ENCODE results near the gene ATP9B. TPM values are rescaled to one million over a fixed set of nuclear protein-coding genes. Genes with fewer than 3 reads are reported as not detected.

The ATP9B gene
- total RNA-seq, 1 experiment from 2014 or later, result 44.4 TPM

DNA sequence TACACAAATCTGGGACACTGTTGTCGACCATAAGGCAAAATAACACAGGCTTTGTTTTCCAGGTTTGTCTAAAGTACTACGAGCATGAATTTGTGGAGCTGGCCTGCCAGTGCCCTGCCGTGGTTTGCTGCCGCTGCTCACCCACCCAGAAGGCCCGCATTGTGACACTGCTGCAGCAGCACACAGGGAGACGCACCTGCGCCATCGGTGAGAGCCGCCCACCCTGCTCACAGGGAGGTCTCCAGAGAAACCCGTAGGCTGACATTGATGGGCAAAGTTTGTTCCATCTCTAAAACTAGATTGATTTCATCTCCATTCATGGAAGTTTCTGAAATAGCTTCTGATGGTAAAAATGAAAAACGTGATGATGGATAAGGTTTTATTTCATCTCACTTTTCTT, 276.2 kb downstream of the ATP9B start:
- H3K27ac ChIP-seq (ENCODE audit: low read length), result no peak overlapping the region
- DNase-seq (ENCODE audit: low read depth, low spot score), result no peak
- BruUV-seq (replicated peaks), result no TSS peak
- ATAC-seq, result no peak
- H3K27me3 ChIP-seq (ENCODE audit: control insufficient read depth, insufficient read depth, low read length), result no peaks in the 10 kb centered on the region
- intact Hi-C loops (cut with micrococcal nuclease; ENCODE audit: unreplicated experiment), result no loop called here
- no peaks in the 10 kb centered on the region for H3K9me3 ChIP-seq (ENCODE audit: control insufficient read depth, insufficient read depth, low read depth, low read length)
- no peak overlapping the region for H3K4me3 ChIP-seq (ENCODE audit: low read depth in 2 of 2, low read length in 2 of 2)
- H3K4me1 ChIP-seq (ENCODE audit: control insufficient read depth, insufficient read depth, low read length), result no peaks in the 10 kb centered on the region
- TF ChIP-seq, protein P1, sequence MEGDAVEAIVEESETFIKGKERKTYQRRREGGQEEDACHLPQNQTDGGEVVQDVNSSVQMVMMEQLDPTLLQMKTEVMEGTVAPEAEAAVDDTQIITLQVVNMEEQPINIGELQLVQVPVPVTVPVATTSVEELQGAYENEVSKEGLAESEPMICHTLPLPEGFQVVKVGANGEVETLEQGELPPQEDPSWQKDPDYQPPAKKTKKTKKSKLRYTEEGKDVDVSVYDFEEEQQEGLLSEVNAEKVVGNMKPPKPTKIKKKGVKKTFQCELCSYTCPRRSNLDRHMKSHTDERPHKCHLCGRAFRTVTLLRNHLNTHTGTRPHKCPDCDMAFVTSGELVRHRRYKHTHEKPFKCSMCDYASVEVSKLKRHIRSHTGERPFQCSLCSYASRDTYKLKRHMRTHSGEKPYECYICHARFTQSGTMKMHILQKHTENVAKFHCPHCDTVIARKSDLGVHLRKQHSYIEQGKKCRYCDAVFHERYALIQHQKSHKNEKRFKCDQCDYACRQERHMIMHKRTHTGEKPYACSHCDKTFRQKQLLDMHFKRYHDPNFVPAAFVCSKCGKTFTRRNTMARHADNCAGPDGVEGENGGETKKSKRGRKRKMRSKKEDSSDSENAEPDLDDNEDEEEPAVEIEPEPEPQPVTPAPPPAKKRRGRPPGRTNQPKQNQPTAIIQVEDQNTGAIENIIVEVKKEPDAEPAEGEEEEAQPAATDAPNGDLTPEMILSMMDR (IDR thresholded peaks at IDR 0.05), result no peak
- TF ChIP-seq, protein P2, sequence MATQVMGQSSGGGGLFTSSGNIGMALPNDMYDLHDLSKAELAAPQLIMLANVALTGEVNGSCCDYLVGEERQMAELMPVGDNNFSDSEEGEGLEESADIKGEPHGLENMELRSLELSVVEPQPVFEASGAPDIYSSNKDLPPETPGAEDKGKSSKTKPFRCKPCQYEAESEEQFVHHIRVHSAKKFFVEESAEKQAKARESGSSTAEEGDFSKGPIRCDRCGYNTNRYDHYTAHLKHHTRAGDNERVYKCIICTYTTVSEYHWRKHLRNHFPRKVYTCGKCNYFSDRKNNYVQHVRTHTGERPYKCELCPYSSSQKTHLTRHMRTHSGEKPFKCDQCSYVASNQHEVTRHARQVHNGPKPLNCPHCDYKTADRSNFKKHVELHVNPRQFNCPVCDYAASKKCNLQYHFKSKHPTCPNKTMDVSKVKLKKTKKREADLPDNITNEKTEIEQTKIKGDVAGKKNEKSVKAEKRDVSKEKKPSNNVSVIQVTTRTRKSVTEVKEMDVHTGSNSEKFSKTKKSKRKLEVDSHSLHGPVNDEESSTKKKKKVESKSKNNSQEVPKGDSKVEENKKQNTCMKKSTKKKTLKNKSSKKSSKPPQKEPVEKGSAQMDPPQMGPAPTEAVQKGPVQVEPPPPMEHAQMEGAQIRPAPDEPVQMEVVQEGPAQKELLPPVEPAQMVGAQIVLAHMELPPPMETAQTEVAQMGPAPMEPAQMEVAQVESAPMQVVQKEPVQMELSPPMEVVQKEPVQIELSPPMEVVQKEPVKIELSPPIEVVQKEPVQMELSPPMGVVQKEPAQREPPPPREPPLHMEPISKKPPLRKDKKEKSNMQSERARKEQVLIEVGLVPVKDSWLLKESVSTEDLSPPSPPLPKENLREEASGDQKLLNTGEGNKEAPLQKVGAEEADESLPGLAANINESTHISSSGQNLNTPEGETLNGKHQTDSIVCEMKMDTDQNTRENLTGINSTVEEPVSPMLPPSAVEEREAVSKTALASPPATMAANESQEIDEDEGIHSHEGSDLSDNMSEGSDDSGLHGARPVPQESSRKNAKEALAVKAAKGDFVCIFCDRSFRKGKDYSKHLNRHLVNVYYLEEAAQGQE (IDR thresholded peaks at IDR 0.05; ENCODE audit: insufficient read depth in 1 of 2, low read depth in 2 of 2, low read length in 1 of 2), result no peak
- no peak for TF ChIP-seq TCF7L2 (IDR thresholded peaks at IDR 0.05; ENCODE audit: low read depth, low read length)
- no peak for TF ChIP-seq POLR2AphosphoS5 (IDR thresholded peaks at IDR 0.05; ENCODE audit: low read depth, low read length)
- no peak for TF ChIP-seq SIN3A (IDR thresholded peaks at IDR 0.05; ENCODE audit: borderline replicate concordance, insufficient read depth, low read depth, low read length)
- ChIA-PET POLR2A (no interaction called here), CTCF (no interaction called here)
- no peaks in the 10 kb centered on the region; the same call in 1 of the 2 replicates for H3K36me3 ChIP-seq (ENCODE audit: control insufficient read depth, insufficient read depth, low read length)
- in situ Hi-C loops (cut with HindIII; ENCODE audit: low pct_unique_long_range_greater_than_20kb, low sequenced_read_pairs), result no loop called here

DNA sequence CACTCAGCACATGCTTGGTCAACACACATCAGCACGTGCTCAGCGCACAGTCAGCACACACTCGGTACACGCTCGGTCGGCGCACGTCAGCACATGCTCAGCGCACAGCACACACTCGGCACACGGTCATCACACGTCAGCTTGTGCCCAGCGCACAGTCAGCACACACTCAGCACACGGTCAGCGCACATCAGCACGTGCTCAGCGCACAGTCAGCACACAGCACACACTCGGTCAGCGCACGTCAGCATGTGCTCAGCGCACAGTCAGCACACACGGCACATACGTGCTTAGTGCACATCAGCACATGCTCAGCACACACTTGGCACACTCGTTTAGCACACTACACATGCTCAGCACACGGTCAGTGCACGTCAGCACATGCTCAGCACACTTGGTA, 276.8 kb downstream of the ATP9B start:
- Histone ChIP-seq H3K4me1 (ENCODE audit: control insufficient read depth, insufficient read depth, low read length) (no peaks in the 10 kb centered on the region), H3K27ac (ENCODE audit: low read length) (no peak overlapping the region), H3K27me3 (ENCODE audit: control insufficient read depth, insufficient read depth, low read length) (no peaks in the 10 kb centered on the region), H3K36me3 (ENCODE audit: control insufficient read depth, insufficient read depth, low read length) (no peaks in the 10 kb centered on the region; the same call in 1 of the 2 replicates), H3K9me3 (ENCODE audit: control insufficient read depth, insufficient read depth, low read depth, low read length) (no peaks in the 10 kb centered on the region), H3K4me3 (ENCODE audit: low read depth in 2 of 2, low read length in 2 of 2) (no peak overlapping the region)
- no peak for TF ChIP-seq SIN3A (IDR thresholded peaks at IDR 0.05; ENCODE audit: borderline replicate concordance, insufficient read depth, low read depth, low read length)
- TF ChIP-seq, protein P1 (IDR thresholded peaks at IDR 0.05), result no peak
- TF ChIP-seq TCF7L2 (IDR thresholded peaks at IDR 0.05; ENCODE audit: low read depth, low read length), result no peak
- TF ChIP-seq, protein P2 (IDR thresholded peaks at IDR 0.05; ENCODE audit: insufficient read depth in 1 of 2, low read depth in 2 of 2, low read length in 1 of 2), result no peak
- TF ChIP-seq POLR2AphosphoS5 (IDR thresholded peaks at IDR 0.05; ENCODE audit: low read depth, low read length), result no peak
- DNase-seq (ENCODE audit: low read depth, low spot score) (no peak), ATAC-seq (no peak)
- intact Hi-C loops (cut with micrococcal nuclease; ENCODE audit: unreplicated experiment) (no loop called here), in situ Hi-C loops (cut with HindIII; ENCODE audit: low pct_unique_long_range_greater_than_20kb, low sequenced_read_pairs) (no loop called here)
- no TSS peak for BruUV-seq (replicated peaks)
- POLR2A ChIA-PET, result no interaction called here
- CTCF ChIA-PET, result no interaction called here

All from Panc1 (cell line).